Cardiac muscle cell (in vitro differentiated cells and primary cell): ENCODE measurements around the gene BMPR1A. TPM values are rescaled to one million over a fixed set of nuclear protein-coding genes. Genes with fewer than 3 reads are reported as not detected.

Experiments used
- DNase-seq, 2 donors: peaks; one replicate each; pipeline versions ENCODE4 v3.0.0 to v3.0.0-alpha.2; 2010 to 2017; ENCODE audit warnings: low read depth in 1 of 2, low spot score in 1 of 2
- H3K27ac ChIP-seq: fragments of 200-600 bp; sonication (generic); 2 replicates; pipeline ENCODE4 v1.5.1; 2016
- H3K27me3 ChIP-seq: fragments of 200-600 bp; sonication (generic); 2 replicates; pipeline ENCODE4 v1.6.0; 2016; ENCODE audit warnings: control low read depth
- H3K36me3 ChIP-seq: fragments of 200-600 bp; sonication (generic); 2 replicates; pipeline ENCODE4 v1.5.1; 2016; ENCODE audit warnings: control low read depth
- H3K4me1 ChIP-seq: fragments of 200-600 bp; sonication (generic); 2 replicates; pipeline ENCODE4 v1.8.1; 2017; ENCODE audit warnings: low read depth, mild to moderate bottlenecking, mixed run types
- H3K4me3 ChIP-seq: fragments of 200-600 bp; sonication (generic); 2 replicates; pipeline ENCODE4 v1.5.1; 2016; ENCODE audit warnings: mild to moderate bottlenecking
- H3K9me3 ChIP-seq: fragments of 200-600 bp; sonication (generic); 2 replicates; pipeline ENCODE4 v1.5.1; 2017; ENCODE audit warnings: low read depth, mild to moderate bottlenecking, control low read depth
- CTCF ChIP-seq: IDR thresholded peaks from 2 replicates; pipeline ENCODE4 v1.5.1; 2012; ENCODE audit warnings: low read depth, mild to moderate bottlenecking, low read length
- polyA plus RNA-seq: library from polyadenylated mRNA; unstranded; fragments of >200 nt; fragmentation: Nextera tagmentation; extraction: Ambion mirVana; gene quantifications from 2 replicates; pipeline ENCODE4 v1.2.1, GENCODE V29; 2016
- total RNA-seq: library from RNA; depleted of rRNA; stranded (reverse); fragments of >200 nt; gene quantifications from 2 replicates; pipeline ENCODE4 v1.2.3, GENCODE V29; 2016

The BMPR1A gene
- total and polyA plus RNA-seq, 2 experiments from 2014 or later = 35.6 to 39.4 TPM

GRCh38 chr10:86824151-86824550 lies 67.7 kb downstream of the BMPR1A start:
- DNase-seq = no peak
- Histone ChIP-seq H3K36me3 (no peaks in the 10 kb centered on the region), H3K4me3 (no peak overlapping the region), H3K27ac (peak overlapping the region; percentile 63), H3K27me3 (no peaks in the 10 kb centered on the region), H3K4me1 (peaks cover 11% of the 10 kb centered on the region), H3K9me3 (no peaks in the 10 kb centered on the region)
- TF ChIP-seq CTCF = no peak

GRCh38 chr10:86825366-86825765 lies 68.9 kb downstream of the BMPR1A start:
- no peaks in the 10 kb centered on the region for H3K36me3 ChIP-seq
- DNase-seq = no peak
- H3K27ac ChIP-seq = no peak overlapping the region
- no peak for TF ChIP-seq CTCF
- H3K4me1 ChIP-seq = peaks cover 19% of the 10 kb centered on the region
- H3K27me3 ChIP-seq = no peaks in the 10 kb centered on the region
- H3K4me3 ChIP-seq = no peak overlapping the region
- H3K9me3 ChIP-seq = no peaks in the 10 kb centered on the region

- TF ChIP-seq CTCF = no peak
- Histone ChIP-seq H3K4me3 (no peak overlapping the region), H3K27me3 (no peaks in the 10 kb centered on the region), H3K27ac (no peak overlapping the region), H3K36me3 (no peaks in the 10 kb centered on the region), H3K4me1 (peaks cover 25% of the 10 kb centered on the region), H3K9me3 (no peaks in the 10 kb centered on the region)
- DNase-seq = no peak
Measured at GRCh38 chr10:86827639-86828038, 71.2 kb downstream of the BMPR1A start.

- no peaks in the 10 kb centered on the region for H3K36me3 ChIP-seq
- H3K4me3 ChIP-seq = no peak overlapping the region
- H3K27me3 ChIP-seq = no peaks in the 10 kb centered on the region
- H3K9me3 ChIP-seq = no peaks in the 10 kb centered on the region
- no peak for TF ChIP-seq CTCF
- no peak overlapping the region for H3K27ac ChIP-seq
- no peak for DNase-seq
- peaks cover 21% of the 10 kb centered on the region for H3K4me1 ChIP-seq
Measured at GRCh38 chr10:86828145-86828544, 71.7 kb downstream of the BMPR1A start.

GRCh38 chr10:86829472-86829871 lies 73.1 kb downstream of the BMPR1A start:
- DNase-seq = no peak
- Histone ChIP-seq H3K27ac (peak overlapping the region; percentile 73), H3K36me3 (no peaks in the 10 kb centered on the region), H3K9me3 (no peaks in the 10 kb centered on the region), H3K27me3 (no peaks in the 10 kb centered on the region), H3K4me1 (peaks cover 20% of the 10 kb centered on the region), H3K4me3 (no peak overlapping the region)
- no peak for TF ChIP-seq CTCF
